HepG2 (cell line): ENCODE results near the gene GRID1. TPM values are rescaled to one million over a fixed set of nuclear protein-coding genes. Genes with fewer than 3 reads are reported as not detected.

ENCODE experiments used
- ATAC-seq: fragments of 200-7000 bp; cut with Tn5 transposase; 3 replicates; pipeline ENCODE4 v1.9.1; 2020; ENCODE audit warnings: mild to moderate bottlenecking, moderate library complexity
- BruUV-seq: library from RNA; stranded (reverse); fragments of 400-500 nt; replicated peaks from 2 replicates; lab custom pipeline; 2021; lab: Mats Ljungman, UMichigan
- CTCF ChIA-PET: fragments of 300-600 bp; formaldehyde crosslinking; extraction: SDS; loops from one replicate; lab custom pipeline; 2021; ENCODE audit warnings: low total read pairs, inconsistent platforms, low intra/inter-chr PET ratio; lab: Yijun Ruan, JAX
- POLR2A ChIA-PET: fragments of 350-600 bp; sonication (Branson Sonifier 250); formaldehyde crosslinking; loops from one replicate; lab custom pipeline; 2020; ENCODE audit warnings: antibody characterized with exemption, inconsistent platforms; lab: Yijun Ruan, JAX
- DNase-seq: peaks from one replicate; pipeline ENCODE4 v3.0.0-alpha.2; 2015; ENCODE audit warnings: low spot score
- FAIRE-seq: peaks from 3 replicates; lab custom pipeline; 2011; peaks lifted over from hg19 to GRCh38; lab: Jason Lieb, UNC
- H2AFZ ChIP-seq: one replicate; pipeline ENCODE4 v1.6.1; 2011; ENCODE audit warnings: low read length, inconsistent platforms
- H3K27ac ChIP-seq: fragments of 300-600 bp; 3 replicates; pipeline ENCODE4 v1.8.0; 2011; ENCODE audit warnings: mixed run types, mild to moderate bottlenecking, mixed read lengths, low read length, inconsistent platforms; ENCODE audit not compliant: insufficient read depth; ENCODE audit errors: extremely low read length
- H3K27me3 ChIP-seq, 2 experiments: fragments of 200-600 bp in 1 of 2; 2 replicates in 1 of 2; 3 replicates in 1 of 2; pipeline versions ENCODE4 v1.6.0 to v1.8.0; 2011; ENCODE audit warnings: low read length in 2 of 2, mild to moderate bottlenecking in 2 of 2, moderate library complexity in 2 of 2, inconsistent platforms in 1 of 2; ENCODE audit not compliant: insufficient read depth in 2 of 2, control insufficient read depth in 1 of 2
- H3K36me3 ChIP-seq, 2 experiments: fragments of 200-600 bp in 1 of 2; replicated peaks in 1 of 2; 2 replicates in 1 of 2; 3 replicates in 1 of 2; pipeline versions ENCODE4 v1.5.1 to v1.8.0; 2011; ENCODE audit warnings: low read length in 2 of 2, inconsistent platforms in 1 of 2; ENCODE audit not compliant: insufficient read depth in 2 of 2, control insufficient read depth in 1 of 2
- H3K4me1 ChIP-seq: 2 replicates; pipeline ENCODE4 v1.5.1; 2012; ENCODE audit warnings: low read length, inconsistent platforms; ENCODE audit not compliant: insufficient read depth
- H3K4me2 ChIP-seq: 2 replicates; pipeline ENCODE4 v1.6.0; 2011; ENCODE audit warnings: low read depth, low read length, inconsistent platforms
- H3K4me3 ChIP-seq, 3 experiments: fragments of 200-600 bp in 1 of 3; sonication (generic), shearing (Covaris generic) in 1 of 3; replicated peaks in 1 of 3; 2 replicates each; pipeline ENCODE4 v1.5.1; 2011 to 2016; ENCODE audit warnings: low read length in 3 of 3, inconsistent platforms in 2 of 3, low read depth in 2 of 3, mild to moderate bottlenecking in 2 of 3, control low read depth in 1 of 3, mixed read lengths in 1 of 3; ENCODE audit not compliant: insufficient read depth in 1 of 3
- H3K79me2 ChIP-seq: one replicate; pipeline ENCODE4 v1.6.1; 2011; ENCODE audit warnings: low read length, inconsistent platforms; ENCODE audit not compliant: insufficient read depth
- H3K9ac ChIP-seq: 2 replicates; pipeline ENCODE4 v1.6.0; 2011; ENCODE audit warnings: mild to moderate bottlenecking, low read depth, low read length, inconsistent platforms; ENCODE audit not compliant: insufficient read depth
- H3K9me3 ChIP-seq: 2 replicates; pipeline ENCODE4 v1.5.1; 2012; ENCODE audit warnings: mild to moderate bottlenecking, low read length
- H4K20me1 ChIP-seq: 2 replicates; pipeline ENCODE4 v1.6.0; 2011; ENCODE audit warnings: inconsistent platforms, mild to moderate bottlenecking, low read length, moderate library complexity; ENCODE audit not compliant: insufficient read depth
- BHLHE40 ChIP-seq: IDR thresholded peaks from 2 replicates; pipeline ENCODE4 v1.6.1; 2011; ENCODE audit warnings: low read length, improper control_type of control experiment
- CBX2 ChIP-seq, 2 experiments: fragments of 200-600 bp in 1 of 2; sonication (generic); formaldehyde crosslinking in 1 of 2; IDR thresholded peaks; 2 replicates each; pipeline versions ENCODE4 v1.7.0 to v1.8.1; 2018 to 2022; ENCODE audit warnings: low read depth in 2 of 2, low read length in 1 of 2, mild to moderate bottlenecking in 1 of 2, missing genetic modification reagents in 1 of 2
- GATAD2A ChIP-seq: IDR thresholded peaks from 2 replicates; pipeline ENCODE4 v1.6.1; 2016
- HNRNPLL ChIP-seq: fragments of 200-400 bp; formaldehyde crosslinking; IDR thresholded peaks from 2 replicates; pipeline ENCODE4 v1.6.1; 2017; ENCODE audit warnings: mild to moderate bottlenecking, low read depth, low read length; ENCODE audit not compliant: poor library complexity, severe bottlenecking
- MNT ChIP-seq: fragments of 450-650 bp; IDR thresholded peaks from 2 replicates; pipeline ENCODE4 v1.6.1; 2016
- NFIC ChIP-seq: IDR thresholded peaks from 2 replicates; pipeline ENCODE4 v1.6.1; 2012; ENCODE audit warnings: mild to moderate bottlenecking, low read length, inconsistent platforms
- NFYB ChIP-seq: sonication (generic); formaldehyde crosslinking; IDR thresholded peaks from 2 replicates; pipeline ENCODE4 v1.4.0; 2020; ENCODE audit warnings: missing genetic modification reagents
- PATZ1 ChIP-seq: sonication (generic); formaldehyde crosslinking; IDR thresholded peaks from 2 replicates; pipeline ENCODE4 v1.4.0; 2020; ENCODE audit warnings: missing genetic modification reagents
- RBAK ChIP-seq: sonication (generic); formaldehyde crosslinking; IDR thresholded peaks from 2 replicates; pipeline ENCODE4 v1.5.1; 2020; ENCODE audit warnings: mild to moderate bottlenecking, missing genetic modification reagents
- SOX5 ChIP-seq: IDR thresholded peaks from 2 replicates; pipeline ENCODE4 v1.6.1; 2016; ENCODE audit warnings: borderline replicate concordance
- SOX6 ChIP-seq, 2 experiments: fragments of 450-650 bp in 1 of 2; sonication (generic) in 1 of 2; formaldehyde crosslinking in 1 of 2; IDR thresholded peaks; 2 replicates each; pipeline versions ENCODE4 v1.4.0 to v1.6.1; 2017 to 2020; ENCODE audit warnings: antibody characterized with exemption in 1 of 2, mild to moderate bottlenecking in 1 of 2, missing genetic modification reagents in 1 of 2
- ZBTB42 ChIP-seq: sonication (generic); formaldehyde crosslinking; IDR thresholded peaks from 2 replicates; pipeline ENCODE4 v1.5.0; 2020; ENCODE audit warnings: mild to moderate bottlenecking, missing genetic modification reagents
- ZNF20 ChIP-seq: sonication (generic); formaldehyde crosslinking; IDR thresholded peaks from 2 replicates; pipeline ENCODE4 v1.4.0; 2020; ENCODE audit warnings: mild to moderate bottlenecking, moderate library complexity, missing genetic modification reagents
- ZNF644 ChIP-seq: IDR thresholded peaks from 2 replicates; pipeline ENCODE4 v1.6.1; 2016; ENCODE audit warnings: low read depth
- WGBS: methylation state at CpG from one replicate; pipeline ENCODE4 v1.1.6; 2017; ENCODE audit warnings: low lambda C conversion rate; 5-methylcytosine and 5-hydroxymethylcytosine counted together
- in situ Hi-C: cut with HindIII; loops from 2 replicates; pipeline ENCODE4 v1.10.0; 2017; ENCODE audit warnings: low pct_unique_long_range_greater_than_20kb; ENCODE audit not compliant: extremely low pct_ligation_motif_present
- intact Hi-C: fragments of 100-400 bp; cut with micrococcal nuclease; formaldehyde crosslinking; loops from one replicate; pipeline ENCODE4 v1.10.0; 2022; ENCODE audit not compliant: unreplicated experiment
- polyA plus RNA-seq, 8 experiments: library from polyadenylated mRNA; depleted of rRNA in 3 of 8; stranded (reverse) in 7 of 8; unstranded in 1 of 8; fragments of >200 nt; fragmentation: Illumina TruSeq in 4 of 8; extraction: Trizol in 4 of 8; gene quantifications; 2 replicates each; pipeline versions ENCODE4 v1.2.1 to v1.2.3, GENCODE V29; 2011 to 2016; ENCODE audit warnings: low read depth in 4 of 8, missing spikeins in 1 of 8, mixed read lengths in 1 of 8; ENCODE audit not compliant: insufficient read depth in 1 of 8
- total RNA-seq, 5 experiments: library from RNA; depleted of rRNA; stranded (reverse); fragments of >200 nt; fragmentation: Illumina TruSeq; extraction: Trizol; gene quantifications; 2 replicates each; pipeline ENCODE4 v1.2.3, GENCODE V29; 2016; ENCODE audit warnings: low read depth in 1 of 5
- TF ChIP-seq, protein P1 (sequence below): IDR thresholded peaks from 2 replicates; pipeline ENCODE4 v1.4.0; 2020; ENCODE audit warnings: mild to moderate bottlenecking, missing genetic modification reagents
- TF ChIP-seq, protein P2 (sequence below): sonication (generic); formaldehyde crosslinking; IDR thresholded peaks from 2 replicates; pipeline ENCODE4 v1.4.0; 2020; ENCODE audit warnings: missing genetic modification reagents
- TF ChIP-seq, protein P3 (sequence below): IDR thresholded peaks from 2 replicates; pipeline ENCODE4 v1.6.1; 2012; ENCODE audit warnings: inconsistent platforms

Gene GRID1
- total and polyA plus RNA-seq, 2 of the 13 experiments (the other 11 are each of a cell fraction or from before 2014, with no cell fraction given), result 0.05 TPM; not detected in 1

- no peak for FAIRE-seq
- Histone ChIP-seq H3K36me3 (no peaks in the 10 kb centered on the region), H2AFZ (no peak overlapping the region), H3K4me1 (peaks cover 23% of the 10 kb centered on the region), H3K27me3 (peaks cover 2 to 6% of the 10 kb centered on the region in 2 experiments; a peak in 1 of 5 replicates), H4K20me1 (no peaks in the 10 kb centered on the region), H3K79me2 (no peaks in the 10 kb centered on the region), H3K4me3 (no peak overlapping the region), H3K27ac (no peak overlapping the region), H3K9me3 (no peaks in the 10 kb centered on the region), H3K9ac (no peak overlapping the region), H3K4me2 (no peak overlapping the region)
- ChIA-PET CTCF (no interaction called here), POLR2A (no interaction called here)
- ATAC-seq, result peak; percentile 34
- in situ Hi-C loops, result no loop called here
- no TSS peak for BruUV-seq
- DNase-seq, result peak; percentile 39
- intact Hi-C loops, result no loop called here
- WGBS, result 2% methylated on average over 5 of the region's 5 CpGs
- TF ChIP-seq BHLHE40 (peak; percentile 92), SOX6 (IDR thresholded peaks at IDR 0.05) (no peak), SOX6 (CRISPR knock-in tag; IDR thresholded peaks at IDR 0.05) (peak; percentile 23; the same call in 1 of the 2 replicates), PATZ1 (0 out of 2 replicates have a peak, but pooled peaks have one; percentile 11), NFYB (no peak), RBAK (CRISPR knock-in tag) (peak; percentile 94), ZNF20 (CRISPR knock-in tag) (no peak), SOX5 (peak; percentile 38; the same call in 1 of the 2 replicates), NFIC (no peak), CBX2 (IDR thresholded peaks at IDR 0.05; ENCODE audit: low read depth, low read length) (no peak), CBX2 (CRISPR knock-in tag; IDR thresholded peaks at IDR 0.05; ENCODE audit: low read depth) (no peak), ZBTB42 (CRISPR knock-in tag) (no peak), GATAD2A (0 out of 2 replicates have a peak, but pooled peaks have one; percentile 17), MNT (peak; percentile 31; the same call in 1 of the 2 replicates), ZNF644 (CRISPR knock-in tag) (peak; percentile 97), HNRNPLL (no peak)
- TF ChIP-seq, protein P1, sequence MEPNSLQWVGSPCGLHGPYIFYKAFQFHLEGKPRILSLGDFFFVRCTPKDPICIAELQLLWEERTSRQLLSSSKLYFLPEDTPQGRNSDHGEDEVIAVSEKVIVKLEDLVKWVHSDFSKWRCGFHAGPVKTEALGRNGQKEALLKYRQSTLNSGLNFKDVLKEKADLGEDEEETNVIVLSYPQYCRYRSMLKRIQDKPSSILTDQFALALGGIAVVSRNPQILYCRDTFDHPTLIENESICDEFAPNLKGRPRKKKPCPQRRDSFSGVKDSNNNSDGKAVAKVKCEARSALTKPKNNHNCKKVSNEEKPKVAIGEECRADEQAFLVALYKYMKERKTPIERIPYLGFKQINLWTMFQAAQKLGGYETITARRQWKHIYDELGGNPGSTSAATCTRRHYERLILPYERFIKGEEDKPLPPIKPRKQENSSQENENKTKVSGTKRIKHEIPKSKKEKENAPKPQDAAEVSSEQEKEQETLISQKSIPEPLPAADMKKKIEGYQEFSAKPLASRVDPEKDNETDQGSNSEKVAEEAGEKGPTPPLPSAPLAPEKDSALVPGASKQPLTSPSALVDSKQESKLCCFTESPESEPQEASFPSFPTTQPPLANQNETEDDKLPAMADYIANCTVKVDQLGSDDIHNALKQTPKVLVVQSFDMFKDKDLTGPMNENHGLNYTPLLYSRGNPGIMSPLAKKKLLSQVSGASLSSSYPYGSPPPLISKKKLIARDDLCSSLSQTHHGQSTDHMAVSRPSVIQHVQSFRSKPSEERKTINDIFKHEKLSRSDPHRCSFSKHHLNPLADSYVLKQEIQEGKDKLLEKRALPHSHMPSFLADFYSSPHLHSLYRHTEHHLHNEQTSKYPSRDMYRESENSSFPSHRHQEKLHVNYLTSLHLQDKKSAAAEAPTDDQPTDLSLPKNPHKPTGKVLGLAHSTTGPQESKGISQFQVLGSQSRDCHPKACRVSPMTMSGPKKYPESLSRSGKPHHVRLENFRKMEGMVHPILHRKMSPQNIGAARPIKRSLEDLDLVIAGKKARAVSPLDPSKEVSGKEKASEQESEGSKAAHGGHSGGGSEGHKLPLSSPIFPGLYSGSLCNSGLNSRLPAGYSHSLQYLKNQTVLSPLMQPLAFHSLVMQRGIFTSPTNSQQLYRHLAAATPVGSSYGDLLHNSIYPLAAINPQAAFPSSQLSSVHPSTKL, result peak; percentile 45; the same call in 1 of the 2 replicates
- TF ChIP-seq, protein P2, sequence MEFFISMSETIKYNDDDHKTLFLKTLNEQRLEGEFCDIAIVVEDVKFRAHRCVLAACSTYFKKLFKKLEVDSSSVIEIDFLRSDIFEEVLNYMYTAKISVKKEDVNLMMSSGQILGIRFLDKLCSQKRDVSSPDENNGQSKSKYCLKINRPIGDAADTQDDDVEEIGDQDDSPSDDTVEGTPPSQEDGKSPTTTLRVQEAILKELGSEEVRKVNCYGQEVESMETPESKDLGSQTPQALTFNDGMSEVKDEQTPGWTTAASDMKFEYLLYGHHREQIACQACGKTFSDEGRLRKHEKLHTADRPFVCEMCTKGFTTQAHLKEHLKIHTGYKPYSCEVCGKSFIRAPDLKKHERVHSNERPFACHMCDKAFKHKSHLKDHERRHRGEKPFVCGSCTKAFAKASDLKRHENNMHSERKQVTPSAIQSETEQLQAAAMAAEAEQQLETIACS (CRISPR knock-in tag), result no peak
- TF ChIP-seq, protein P3, sequence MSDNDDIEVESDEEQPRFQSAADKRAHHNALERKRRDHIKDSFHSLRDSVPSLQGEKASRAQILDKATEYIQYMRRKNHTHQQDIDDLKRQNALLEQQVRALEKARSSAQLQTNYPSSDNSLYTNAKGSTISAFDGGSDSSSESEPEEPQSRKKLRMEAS, result peak; percentile 45
These were observed 150.9 kb downstream of the GRID1 start for GRCh38 chr10:86215712-86216111.
